ENCODE data around the gene LIFR.

- TF ChIP-seq RCOR1 (IDR thresholded peaks at IDR 0.05; ENCODE audit: low read length) (no peak), USF1 (IDR thresholded peaks at IDR 0.05; ENCODE audit: borderline replicate concordance, low read depth) (no peak), REST (IDR thresholded peaks at IDR 0.05; ENCODE audit: low read depth, low read length) (no peak), POLR2AphosphoS5 (IDR thresholded peaks at IDR 0.05; ENCODE audit: low read depth, low read length) (no peak)
Measured at GRCh38 chr5:38462976-38463633, 93.3 kb downstream of the LIFR start.

Measured in SK-N-SH (cell line).